ENCODE data around the gene PCSK6.

DNA sequence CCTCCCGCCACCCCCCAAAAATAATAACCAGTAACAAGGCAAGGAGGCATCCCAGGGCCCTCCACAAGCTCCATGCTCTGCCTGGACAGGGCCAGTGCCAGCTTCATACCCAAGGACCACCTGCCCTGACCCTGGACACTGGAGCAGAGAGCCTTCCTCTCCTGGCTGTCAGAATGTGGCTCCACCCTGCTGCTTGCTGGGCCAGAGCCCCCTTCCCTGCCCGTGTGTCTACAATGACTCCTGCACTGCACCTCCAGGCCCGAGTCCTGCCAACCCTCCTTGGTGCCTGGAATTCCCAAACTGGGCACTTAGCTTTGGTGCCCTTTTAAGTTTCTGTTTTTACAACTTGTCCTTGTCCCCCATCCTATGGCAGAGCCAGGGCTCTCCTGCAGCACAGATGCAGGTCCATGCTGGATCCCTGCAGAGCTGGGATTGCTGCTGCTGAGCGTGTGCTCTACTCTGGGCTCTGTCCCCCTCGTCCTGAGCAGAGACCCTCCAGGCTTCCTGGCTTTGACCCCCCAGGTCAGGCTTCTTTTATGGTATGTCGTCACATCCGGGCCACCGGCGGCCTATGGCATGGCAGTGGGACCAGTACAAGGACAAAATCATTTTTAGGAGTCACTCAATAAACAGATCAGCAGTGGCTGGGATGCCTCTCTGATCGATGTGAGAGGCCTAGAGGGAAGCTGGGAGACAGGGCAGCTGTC lies 183.0 kb downstream of the PCSK6 start:
- TF ChIP-seq HDAC2 (IDR thresholded peaks at IDR 0.05; ENCODE audit: borderline replicate concordance in 1 of 2, low read depth in 2 of 2, low read length in 2 of 2) = no peak
- TF ChIP-seq POLR2AphosphoS5 (IDR thresholded peaks at IDR 0.05; ENCODE audit: low read depth, low read length) = no peak
- no peak for TF ChIP-seq GABPA (IDR thresholded peaks at IDR 0.05; ENCODE audit: borderline replicate concordance, insufficient read depth, low read length)
- TF ChIP-seq, protein P1, sequence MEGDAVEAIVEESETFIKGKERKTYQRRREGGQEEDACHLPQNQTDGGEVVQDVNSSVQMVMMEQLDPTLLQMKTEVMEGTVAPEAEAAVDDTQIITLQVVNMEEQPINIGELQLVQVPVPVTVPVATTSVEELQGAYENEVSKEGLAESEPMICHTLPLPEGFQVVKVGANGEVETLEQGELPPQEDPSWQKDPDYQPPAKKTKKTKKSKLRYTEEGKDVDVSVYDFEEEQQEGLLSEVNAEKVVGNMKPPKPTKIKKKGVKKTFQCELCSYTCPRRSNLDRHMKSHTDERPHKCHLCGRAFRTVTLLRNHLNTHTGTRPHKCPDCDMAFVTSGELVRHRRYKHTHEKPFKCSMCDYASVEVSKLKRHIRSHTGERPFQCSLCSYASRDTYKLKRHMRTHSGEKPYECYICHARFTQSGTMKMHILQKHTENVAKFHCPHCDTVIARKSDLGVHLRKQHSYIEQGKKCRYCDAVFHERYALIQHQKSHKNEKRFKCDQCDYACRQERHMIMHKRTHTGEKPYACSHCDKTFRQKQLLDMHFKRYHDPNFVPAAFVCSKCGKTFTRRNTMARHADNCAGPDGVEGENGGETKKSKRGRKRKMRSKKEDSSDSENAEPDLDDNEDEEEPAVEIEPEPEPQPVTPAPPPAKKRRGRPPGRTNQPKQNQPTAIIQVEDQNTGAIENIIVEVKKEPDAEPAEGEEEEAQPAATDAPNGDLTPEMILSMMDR (IDR thresholded peaks at IDR 0.05; ENCODE audit: control extremely low read depth in 1 of 3, insufficient read depth in 1 of 3, low read depth in 1 of 3, low read length in 3 of 3) = no peak
- no peak for TF ChIP-seq EZH2 (IDR thresholded peaks at IDR 0.05; ENCODE audit: low read depth, low read length, severe bottlenecking)
- no peak for TF ChIP-seq SRF (IDR thresholded peaks at IDR 0.05; ENCODE audit: low read depth, low read length)
- TF ChIP-seq, protein P2, sequence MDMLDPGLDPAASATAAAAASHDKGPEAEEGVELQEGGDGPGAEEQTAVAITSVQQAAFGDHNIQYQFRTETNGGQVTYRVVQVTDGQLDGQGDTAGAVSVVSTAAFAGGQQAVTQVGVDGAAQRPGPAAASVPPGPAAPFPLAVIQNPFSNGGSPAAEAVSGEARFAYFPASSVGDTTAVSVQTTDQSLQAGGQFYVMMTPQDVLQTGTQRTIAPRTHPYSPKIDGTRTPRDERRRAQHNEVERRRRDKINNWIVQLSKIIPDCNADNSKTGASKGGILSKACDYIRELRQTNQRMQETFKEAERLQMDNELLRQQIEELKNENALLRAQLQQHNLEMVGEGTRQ (IDR thresholded peaks at IDR 0.05; ENCODE audit: low read length) = no peak
- TF ChIP-seq EP300 (IDR thresholded peaks at IDR 0.05; ENCODE audit: borderline replicate concordance in 1 of 2, low read depth in 2 of 2, low read length in 2 of 2) = no peak
- no peak for TF ChIP-seq POLR2A (IDR thresholded peaks at IDR 0.05; ENCODE audit: control extremely low read depth in 1 of 2, low read depth in 2 of 2, low read length in 2 of 2)
- no peak for TF ChIP-seq TAF1 (IDR thresholded peaks at IDR 0.05; ENCODE audit: low read depth, low read length)
- TF ChIP-seq KDM5A (IDR thresholded peaks at IDR 0.05; ENCODE audit: low read length) = no peak
- no peak for TF ChIP-seq BRCA1 (IDR thresholded peaks at IDR 0.05; ENCODE audit: low read depth, low read length)
- no peak for TF ChIP-seq CHD2 (IDR thresholded peaks at IDR 0.05; ENCODE audit: low read length)

Data from H1 (cell line).